GM18907 (cell line): ENCODE results near the gene FANCC.

Source experiments
- ATAC-seq: cut with Tn5 transposase; IDR thresholded peaks from one replicate; pipeline ENCODE4 v1.9.1; 2021; ENCODE audit warnings: mild to moderate bottlenecking, moderate library complexity; ENCODE audit not compliant: unreplicated experiment

Gene FANCC

DNA sequence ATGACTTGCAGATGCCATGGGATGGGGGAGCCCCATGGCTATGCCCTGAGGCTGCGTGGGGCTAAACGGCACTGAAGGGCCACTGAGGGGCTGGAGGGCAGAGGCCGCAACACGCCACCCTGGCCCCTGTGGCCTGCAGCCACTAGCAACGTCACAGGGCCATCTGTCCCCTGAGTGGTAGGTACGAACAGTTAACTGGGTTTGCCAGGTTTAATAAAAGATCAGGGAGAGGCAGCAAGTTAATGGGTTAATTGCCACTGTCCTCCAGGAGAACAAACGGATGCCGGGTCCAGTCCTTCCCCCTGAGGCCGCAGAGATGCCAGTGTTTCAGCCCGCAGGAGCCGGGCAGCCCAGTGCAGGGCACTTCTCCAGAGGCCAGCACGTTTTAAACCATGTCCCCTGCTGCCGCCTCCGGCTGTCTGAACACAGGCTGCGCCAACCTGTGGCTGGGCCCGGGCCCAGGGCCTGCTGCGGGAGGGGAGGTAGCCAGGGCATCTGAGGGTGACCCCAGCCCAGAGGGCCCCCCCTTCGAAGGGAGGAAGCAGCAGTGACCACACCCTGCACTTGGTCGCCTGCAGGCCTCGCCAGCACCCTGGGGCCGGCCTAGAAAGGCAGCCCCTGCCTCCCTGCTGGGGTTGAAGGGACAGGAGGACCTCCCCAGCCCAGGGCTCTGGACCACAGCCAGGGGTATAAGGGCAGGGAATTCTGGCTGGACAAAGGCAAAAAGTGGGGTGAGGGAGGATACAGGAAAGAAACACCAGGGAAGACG lies 227.3 kb downstream of the FANCC start:
- ATAC-seq, result no peak

GRCh38 chr9:95089257-95090022 lies 228.1 kb downstream of the FANCC start:
- ATAC-seq, result no peak

- ATAC-seq, result no peak
Measured at GRCh38 chr9:95088421-95089161, 228.9 kb downstream of the FANCC start.

GRCh38 chr9:95087659-95088242 lies 229.8 kb downstream of the FANCC start:
- no peak for ATAC-seq

DNA sequence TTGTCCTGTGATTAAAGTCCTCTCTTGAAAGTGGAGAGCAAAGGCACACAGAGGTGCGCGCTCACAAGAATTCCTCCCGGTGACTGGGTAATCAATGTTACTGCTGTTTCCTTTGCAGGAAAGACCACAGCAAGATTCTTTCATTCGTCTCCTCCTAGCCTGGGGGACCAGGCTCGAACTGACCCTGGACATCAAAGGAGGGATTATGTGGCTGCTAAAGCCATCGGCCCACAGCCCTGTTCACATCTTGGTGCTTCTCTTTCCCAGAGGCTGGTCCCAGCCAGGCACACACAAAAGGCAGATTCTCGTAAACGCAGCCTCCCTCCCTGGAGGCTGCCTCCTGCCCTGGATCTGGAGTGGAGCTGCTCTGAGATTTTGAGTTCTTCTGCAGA lies 230.9 kb downstream of the FANCC start:
- ATAC-seq, result no peak

DNA sequence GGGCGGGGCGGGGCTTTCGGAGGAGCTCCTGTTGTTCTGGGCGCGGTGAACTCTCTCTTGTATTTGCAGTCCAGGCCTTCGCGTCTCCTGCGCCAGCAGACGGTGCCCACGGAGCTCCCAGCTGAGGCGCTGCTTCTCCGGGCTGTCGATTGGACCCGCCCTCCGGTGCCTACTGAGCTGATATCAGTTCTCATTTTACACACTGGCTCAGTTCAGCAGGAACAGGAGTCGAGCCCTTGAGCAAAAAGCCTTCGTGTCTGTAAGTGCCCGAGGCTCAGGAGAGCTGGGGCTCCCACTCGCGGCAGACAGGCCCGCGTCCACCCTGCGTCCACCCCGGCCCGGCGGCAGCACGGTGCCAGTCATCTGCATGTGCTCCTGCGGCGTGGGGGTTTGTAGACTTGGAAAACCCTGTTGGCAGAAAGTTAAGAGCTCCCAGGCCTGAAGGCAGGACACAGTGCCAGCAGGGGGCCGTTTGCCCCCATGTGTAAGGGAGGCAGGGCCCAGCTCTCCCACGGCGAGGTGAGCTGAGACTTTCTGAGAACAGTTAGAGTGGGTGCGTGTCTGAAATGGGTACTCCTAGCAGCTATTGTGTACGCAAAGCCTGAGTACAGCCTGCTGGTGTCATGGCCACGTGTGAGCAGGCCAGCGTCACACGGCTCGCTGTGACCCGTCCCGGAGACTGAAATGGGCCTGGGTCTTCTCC lies 231.5 kb downstream of the FANCC start:
- no peak for ATAC-seq

DNA sequence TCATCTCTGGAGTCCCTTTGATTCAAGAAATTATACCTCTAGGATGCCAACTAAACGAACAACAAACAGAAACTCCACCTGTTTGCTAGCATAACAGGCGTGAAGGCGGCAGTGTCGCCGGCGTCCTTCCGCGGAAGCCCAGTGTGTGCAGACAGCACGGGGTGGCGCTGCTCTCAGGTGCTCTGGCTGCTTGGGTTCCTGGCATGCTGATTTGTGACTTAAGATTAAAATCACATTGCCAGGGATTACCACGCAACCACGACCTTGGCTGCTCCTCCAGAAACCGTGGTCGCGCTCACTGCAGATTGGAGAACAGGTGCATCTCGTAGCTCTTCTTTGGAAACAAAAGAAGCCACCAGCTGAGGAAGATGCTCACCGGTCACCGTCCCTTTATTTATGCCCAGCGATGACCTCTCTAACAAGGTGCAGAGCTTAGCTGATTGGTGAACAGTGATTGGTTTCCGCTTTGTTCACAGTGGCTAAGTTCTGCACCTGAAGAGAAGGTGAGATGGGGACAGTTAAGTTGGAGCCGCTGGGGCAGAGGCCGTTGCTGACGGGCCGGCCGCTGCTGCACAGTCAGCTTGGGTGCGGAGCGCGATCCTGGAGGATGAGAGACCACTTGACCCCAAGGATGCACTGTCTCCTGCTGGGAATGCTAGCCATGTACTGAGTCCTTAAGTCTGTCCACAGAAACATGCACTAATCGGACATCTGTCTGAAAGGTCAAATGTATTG lies 232.3 kb downstream of the FANCC start:
- ATAC-seq, result no peak

- ATAC-seq, result no peak
Measured at GRCh38 chr9:95084254-95084934, 233.1 kb downstream of the FANCC start.

DNA sequence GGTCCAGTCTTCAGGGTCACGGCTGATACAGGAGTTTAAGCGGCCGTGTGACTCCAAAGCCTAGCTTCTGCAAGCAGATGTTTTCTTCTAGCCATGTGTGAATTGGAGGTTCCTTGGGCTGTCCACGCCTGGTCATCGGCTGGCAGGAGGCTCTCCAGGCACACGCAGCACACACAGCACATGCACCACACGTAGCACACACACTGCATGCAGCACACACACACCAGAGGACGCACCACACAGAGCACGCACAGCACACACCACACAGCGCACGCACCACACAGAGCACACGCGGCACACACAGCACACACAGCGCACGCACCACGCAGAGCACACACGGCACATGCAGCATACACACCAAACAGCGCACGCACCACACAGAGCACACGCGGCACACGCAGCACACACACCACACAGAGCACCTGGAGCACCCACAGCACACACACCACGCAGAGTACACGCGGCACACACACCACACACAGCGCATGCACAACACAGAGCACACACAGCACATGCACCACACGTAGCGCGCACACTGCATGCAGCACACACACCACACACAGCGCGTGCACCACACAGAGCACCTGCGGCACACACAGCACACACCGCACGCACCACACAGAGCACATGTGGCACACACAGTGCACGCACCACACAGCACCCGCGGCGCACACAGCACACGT lies 234.3 kb downstream of the FANCC start:
- no peak for ATAC-seq

DNA sequence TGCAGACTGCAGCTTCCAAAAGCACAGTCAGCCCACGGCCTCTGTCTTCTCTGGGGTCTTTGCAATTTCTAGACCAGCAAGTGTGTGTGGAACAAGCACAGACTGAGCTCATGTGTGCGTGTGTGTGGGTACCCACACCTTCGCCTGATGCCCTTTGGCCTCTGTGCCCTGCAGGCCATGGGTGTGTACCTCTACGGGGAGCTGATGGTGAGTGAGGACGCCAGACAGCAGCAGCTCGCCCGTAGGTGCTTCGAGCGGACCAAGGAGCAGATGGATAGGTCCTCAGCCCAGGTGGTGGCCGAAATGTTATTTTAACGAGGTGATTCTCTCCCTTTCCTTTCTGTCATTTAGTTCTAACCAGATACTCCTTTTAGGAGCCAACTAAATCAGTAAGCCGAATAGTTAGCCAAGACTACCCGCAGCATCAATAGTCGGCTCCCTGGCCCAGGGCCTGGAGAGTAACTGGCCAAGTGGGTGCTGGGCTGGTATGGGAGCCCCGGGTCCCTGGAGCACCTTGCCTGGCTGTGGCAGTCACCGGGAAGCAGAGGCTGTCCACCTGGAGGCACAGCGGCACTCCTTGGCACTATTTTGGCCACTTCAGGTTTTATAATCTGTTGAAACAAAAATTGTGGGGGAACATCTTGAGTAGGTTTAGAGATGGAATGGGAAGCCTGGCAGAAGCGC lies 235.0 kb downstream of the FANCC start:
- ATAC-seq, result no peak

- no peak for ATAC-seq
Measured at GRCh38 chr9:95081998-95082397, 235.5 kb downstream of the FANCC start.

DNA sequence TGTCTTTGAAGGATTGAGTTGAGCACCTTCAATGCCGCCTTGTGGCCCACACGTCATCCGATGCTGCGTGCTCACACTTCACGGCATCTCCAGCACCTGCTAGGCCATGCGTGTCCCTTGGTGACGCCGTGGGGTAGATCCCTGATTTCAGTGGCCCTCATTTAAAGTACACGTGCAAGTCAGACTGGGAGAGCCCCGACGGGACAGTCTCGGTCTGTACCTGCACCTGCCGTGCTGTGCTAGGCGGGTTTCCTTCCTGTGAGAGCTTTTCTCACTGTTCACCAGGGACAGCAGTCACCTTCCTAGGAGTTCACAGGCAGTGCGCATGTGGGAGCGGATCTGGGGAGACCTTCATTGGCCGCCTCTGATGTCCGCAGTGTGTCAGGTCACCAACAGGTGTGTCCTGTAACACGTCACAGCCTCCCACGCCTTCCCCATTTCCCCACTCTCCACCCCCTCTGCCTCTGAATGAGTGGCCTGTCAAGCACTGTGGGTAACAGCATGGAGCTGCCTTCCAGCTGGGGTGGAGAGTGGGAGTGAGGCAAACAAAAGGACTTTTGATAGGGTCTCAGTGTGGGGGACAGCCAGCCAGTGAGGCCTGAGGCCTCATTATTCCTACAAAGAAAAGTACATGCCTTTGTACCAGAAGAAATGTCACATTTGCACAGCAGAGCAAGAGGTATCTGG lies 236.4 kb downstream of the FANCC start:
- no peak for ATAC-seq

DNA sequence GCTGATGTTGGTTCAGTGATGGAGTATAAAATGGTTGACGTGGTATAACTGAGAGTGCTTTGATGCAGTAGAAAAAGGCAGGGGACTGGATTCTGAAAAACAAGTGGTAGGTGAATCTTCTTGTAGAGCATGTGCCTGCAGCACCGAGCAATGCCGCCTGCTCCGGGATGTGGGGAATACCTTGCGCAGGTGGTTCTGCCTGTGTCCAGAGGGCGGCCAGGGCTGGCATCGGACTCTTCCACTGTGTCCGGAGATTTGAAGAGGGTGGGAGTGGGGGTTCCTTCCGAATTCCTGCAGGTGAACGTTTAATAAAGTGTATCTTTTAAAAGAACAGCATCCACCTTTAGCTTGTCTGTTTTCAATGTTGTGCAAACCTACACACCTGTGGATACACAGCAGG lies 238.0 kb downstream of the FANCC start:
- ATAC-seq, result no peak

DNA sequence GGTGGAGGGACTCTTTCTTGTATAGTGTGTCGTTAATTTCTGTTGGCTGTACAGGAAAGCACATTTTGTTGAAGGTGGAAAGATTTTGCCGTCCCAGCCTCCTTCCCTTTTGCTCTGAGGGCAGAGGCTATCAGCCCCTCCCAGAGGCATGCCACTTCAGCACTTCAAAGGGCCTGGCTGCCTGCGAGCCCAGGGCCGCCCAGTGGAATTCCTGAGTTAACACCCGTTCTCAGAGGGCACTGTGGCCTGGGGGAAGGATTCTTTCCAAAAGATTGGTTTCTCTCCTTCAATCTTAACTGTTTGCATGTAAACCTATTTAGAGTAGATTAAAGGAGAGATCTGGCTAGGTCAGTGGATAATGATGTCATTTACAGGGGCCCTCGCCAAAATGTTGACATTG lies 238.6 kb downstream of the FANCC start:
- no peak for ATAC-seq

- ATAC-seq, result no peak
Measured at GRCh38 chr9:95078511-95078910, 239.0 kb downstream of the FANCC start.

DNA sequence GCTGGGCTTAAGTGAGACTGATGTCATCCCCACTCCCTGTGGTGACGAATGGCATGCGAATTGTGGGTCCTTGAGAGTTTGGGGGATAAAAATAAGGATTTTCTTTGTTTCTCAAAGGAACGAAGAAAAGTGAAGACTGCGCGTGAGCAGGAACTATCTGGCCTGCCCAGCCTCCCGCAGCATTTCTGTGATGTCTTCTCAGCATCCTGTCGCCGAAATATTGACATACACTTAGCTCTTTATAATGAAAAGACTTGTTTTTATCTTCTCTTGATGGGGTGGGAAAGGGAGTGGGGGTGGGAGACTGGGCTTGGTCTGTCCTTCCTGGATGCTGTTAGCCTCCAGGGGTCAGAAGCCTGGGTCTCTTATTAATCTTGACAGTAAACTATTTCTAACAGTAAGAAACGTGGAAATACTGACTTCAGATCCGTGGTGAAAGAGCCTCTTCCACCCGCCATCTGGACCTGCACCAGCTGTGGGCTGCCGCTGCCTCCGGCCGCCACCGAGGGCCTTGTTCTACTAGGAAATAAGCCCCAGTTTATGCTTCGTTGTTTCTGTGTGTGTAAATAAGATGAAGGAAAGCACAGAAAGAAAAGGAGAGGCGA lies 239.6 kb downstream of the FANCC start:
- ATAC-seq, result no peak

- no peak for ATAC-seq
Measured at GRCh38 chr9:95077053-95077765, 240.3 kb downstream of the FANCC start.
